Chondrocyte (in vitro differentiated cells): Measurements from ENCODE around the gene PTPRN2. TPM values are rescaled to one million over a fixed set of nuclear protein-coding genes. Genes with fewer than 3 reads are reported as not detected.

Experiments used
- DNase-seq: peaks from one replicate; pipeline ENCODE4 v3.0.0; 2021; ENCODE audit warnings: mixed read lengths, low spot score
- H3K27ac Mint-ChIP-seq: one replicate; pipeline ENCODE4 v1.8.0; 2021; ENCODE audit warnings: mild to moderate bottlenecking, moderate library complexity, mixed read lengths; ENCODE audit not compliant: unreplicated experiment
- H3K27me3 Mint-ChIP-seq: 2 replicates; pipeline ENCODE4 v1.8.0; 2021; ENCODE audit warnings: low read depth, mixed read lengths
- H3K36me3 Mint-ChIP-seq: 2 replicates; pipeline ENCODE4 v1.8.0; 2021; ENCODE audit warnings: low read depth, mixed read lengths
- H3K4me1 Mint-ChIP-seq: 2 replicates; pipeline ENCODE4 v1.8.0; 2021; ENCODE audit warnings: low read depth, mild to moderate bottlenecking, mixed read lengths
- H3K4me3 Mint-ChIP-seq: one replicate; pipeline ENCODE4 v1.8.0; 2021; ENCODE audit warnings: mild to moderate bottlenecking, moderate library complexity, mixed read lengths; ENCODE audit not compliant: unreplicated experiment
- H3K9me3 Mint-ChIP-seq: 2 replicates; pipeline ENCODE4 v1.8.0; 2021; ENCODE audit warnings: low read depth, mixed read lengths
- total RNA-seq: library from RNA; stranded (reverse); gene quantifications from 3 replicates; pipeline ENCODE4 v1.2.1, GENCODE V29; 2021
- TF ChIP-seq, protein P1 (sequence below): fragments of 200-600 bp; sonication (generic); IDR thresholded peaks from 2 replicates; pipeline ENCODE4 v1.5.0; 2021; ENCODE audit warnings: antibody characterized with exemption, mild to moderate bottlenecking, moderate library complexity

PTPRN2 gene
- total RNA-seq, 1 donor from 2014 or later = 0.30 TPM

- H3K27ac Mint-ChIP-seq = no peak overlapping the region
- H3K4me3 Mint-ChIP-seq = no peak overlapping the region
- peak; percentile 86 for DNase-seq
- no peaks in the 10 kb centered on the region for H3K9me3 Mint-ChIP-seq
- no peaks in the 10 kb centered on the region for H3K4me1 Mint-ChIP-seq
- TF ChIP-seq, protein P1, sequence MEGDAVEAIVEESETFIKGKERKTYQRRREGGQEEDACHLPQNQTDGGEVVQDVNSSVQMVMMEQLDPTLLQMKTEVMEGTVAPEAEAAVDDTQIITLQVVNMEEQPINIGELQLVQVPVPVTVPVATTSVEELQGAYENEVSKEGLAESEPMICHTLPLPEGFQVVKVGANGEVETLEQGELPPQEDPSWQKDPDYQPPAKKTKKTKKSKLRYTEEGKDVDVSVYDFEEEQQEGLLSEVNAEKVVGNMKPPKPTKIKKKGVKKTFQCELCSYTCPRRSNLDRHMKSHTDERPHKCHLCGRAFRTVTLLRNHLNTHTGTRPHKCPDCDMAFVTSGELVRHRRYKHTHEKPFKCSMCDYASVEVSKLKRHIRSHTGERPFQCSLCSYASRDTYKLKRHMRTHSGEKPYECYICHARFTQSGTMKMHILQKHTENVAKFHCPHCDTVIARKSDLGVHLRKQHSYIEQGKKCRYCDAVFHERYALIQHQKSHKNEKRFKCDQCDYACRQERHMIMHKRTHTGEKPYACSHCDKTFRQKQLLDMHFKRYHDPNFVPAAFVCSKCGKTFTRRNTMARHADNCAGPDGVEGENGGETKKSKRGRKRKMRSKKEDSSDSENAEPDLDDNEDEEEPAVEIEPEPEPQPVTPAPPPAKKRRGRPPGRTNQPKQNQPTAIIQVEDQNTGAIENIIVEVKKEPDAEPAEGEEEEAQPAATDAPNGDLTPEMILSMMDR = no peak
- no peaks in the 10 kb centered on the region for H3K36me3 Mint-ChIP-seq
- peaks cover 10% of the 10 kb centered on the region for H3K27me3 Mint-ChIP-seq
These were observed 750.1 kb downstream of the PTPRN2 start for GRCh38 chr7:157837561-157837960.

- Mint-ChIP-seq H3K4me3 (no peak overlapping the region), H3K27me3 (peaks cover 12% of the 10 kb centered on the region), H3K9me3 (no peaks in the 10 kb centered on the region), H3K4me1 (no peaks in the 10 kb centered on the region), H3K36me3 (no peaks in the 10 kb centered on the region), H3K27ac (no peak overlapping the region)
- peak; percentile 61 for DNase-seq
- TF ChIP-seq, protein P1 = no peak
These were observed 750.6 kb downstream of the PTPRN2 start for GRCh38 chr7:157837047-157837446.

DNA sequence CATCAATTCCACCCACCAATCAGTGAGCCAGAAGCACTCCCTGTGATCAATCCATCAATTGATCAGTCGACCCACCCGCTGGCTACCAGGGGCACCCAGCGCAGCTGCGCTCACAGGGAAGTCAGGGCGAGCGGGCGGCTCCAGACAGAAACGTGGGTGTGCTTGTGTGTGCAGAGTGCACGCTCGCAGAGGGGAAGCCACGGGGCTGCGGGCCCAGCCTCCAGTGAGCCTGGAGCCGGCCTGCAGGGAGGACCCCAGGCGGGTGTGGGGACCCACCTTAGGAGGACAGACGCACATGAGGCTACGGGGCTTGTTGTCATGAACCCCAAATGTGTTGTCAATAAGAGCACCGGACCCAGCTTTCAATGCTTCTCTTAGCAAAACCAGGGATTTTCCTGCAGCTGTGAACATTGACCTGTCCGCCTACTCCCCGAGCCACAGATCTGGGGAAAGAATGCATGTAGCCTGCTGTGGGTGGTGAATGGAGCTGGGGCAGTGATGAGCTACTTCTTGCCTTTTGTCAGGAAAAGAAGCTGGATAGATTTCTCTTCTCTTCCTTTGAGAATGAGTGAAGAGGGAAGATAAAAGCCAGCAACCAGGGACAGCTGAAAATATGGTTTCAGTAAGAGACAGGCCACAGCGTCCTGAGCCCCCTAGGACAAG lies 753.0 kb downstream of the PTPRN2 start:
- Mint-ChIP-seq H3K27me3 (peaks cover 13% of the 10 kb centered on the region), H3K4me1 (no peaks in the 10 kb centered on the region), H3K36me3 (no peaks in the 10 kb centered on the region), H3K9me3 (no peaks in the 10 kb centered on the region), H3K27ac (no peak overlapping the region), H3K4me3 (no peak overlapping the region)
- peak; percentile 86 for DNase-seq
- TF ChIP-seq, protein P1 = no peak

DNA sequence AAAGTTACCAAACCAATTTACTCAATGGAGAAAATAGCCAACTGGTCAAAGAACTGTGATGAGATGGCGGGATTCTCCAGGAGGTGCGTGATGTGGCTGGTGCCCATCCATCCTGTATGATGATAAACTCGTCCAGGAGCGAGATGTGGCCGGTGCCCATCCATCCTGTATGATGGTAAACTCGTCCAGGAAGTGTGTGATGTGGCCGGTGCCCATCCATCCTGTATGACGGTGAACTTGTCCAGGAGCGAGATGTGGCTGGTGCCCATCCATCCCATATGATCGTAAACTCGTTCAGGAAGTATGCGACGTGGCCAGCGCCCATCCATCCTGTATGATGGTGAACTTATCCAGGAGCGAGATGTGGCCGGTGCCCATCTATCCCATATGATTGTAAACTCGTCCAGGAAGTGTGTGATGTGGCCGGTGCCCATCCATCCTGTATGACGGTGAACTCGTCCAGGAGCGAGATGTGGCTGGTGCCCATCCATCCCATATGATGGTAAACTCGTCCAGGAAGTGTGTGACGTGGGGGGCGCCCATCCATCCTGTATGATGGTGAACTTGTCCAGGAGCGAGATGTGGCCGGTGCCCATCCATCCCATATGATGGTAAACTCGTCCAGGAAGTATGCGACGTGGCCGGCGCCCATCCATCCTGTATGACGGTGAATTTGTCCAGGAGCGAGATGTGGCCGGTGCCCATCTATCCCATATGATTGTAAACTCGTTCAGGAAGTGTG lies 754.6 kb downstream of the PTPRN2 start:
- no peak overlapping the region for H3K27ac Mint-ChIP-seq
- no peaks in the 10 kb centered on the region for H3K9me3 Mint-ChIP-seq
- no peak for DNase-seq
- TF ChIP-seq, protein P1 = no peak
- H3K27me3 Mint-ChIP-seq = peaks cover 13% of the 10 kb centered on the region
- no peaks in the 10 kb centered on the region for H3K4me1 Mint-ChIP-seq
- no peaks in the 10 kb centered on the region for H3K36me3 Mint-ChIP-seq
- no peak overlapping the region for H3K4me3 Mint-ChIP-seq

DNA sequence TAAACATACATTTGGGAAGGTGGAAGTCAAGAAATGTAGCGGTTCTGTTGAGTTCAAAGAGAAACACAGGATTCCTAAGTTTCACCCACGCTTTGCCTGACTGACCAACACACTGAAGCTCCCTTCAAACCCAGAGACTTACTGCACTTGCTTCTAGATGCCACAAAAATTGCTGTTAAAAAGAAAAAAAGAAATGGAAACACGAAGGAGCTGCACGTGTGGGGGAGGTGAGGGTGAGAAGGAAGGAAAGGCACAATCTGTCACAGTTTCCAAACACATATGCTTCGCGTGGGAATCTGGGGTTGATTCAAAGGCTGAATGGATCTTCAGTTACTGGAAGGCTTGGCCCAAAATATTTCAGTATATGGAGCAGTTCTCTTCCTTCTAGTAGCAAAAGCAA lies 755.2 kb downstream of the PTPRN2 start:
- Mint-ChIP-seq H3K36me3 (no peaks in the 10 kb centered on the region), H3K27ac (no peak overlapping the region), H3K9me3 (no peaks in the 10 kb centered on the region), H3K4me1 (no peaks in the 10 kb centered on the region), H3K27me3 (peaks cover 13% of the 10 kb centered on the region), H3K4me3 (no peak overlapping the region)
- TF ChIP-seq, protein P1 = no peak
- DNase-seq = no peak
